Measurements from ENCODE around the gene YWHAE. TPM values are rescaled to one million over a fixed set of nuclear protein-coding genes. Genes with fewer than 3 reads are reported as not detected.
"Not testable (repeated sequence)": the region's sequence is repeated elsewhere in the genome, so short reads cannot be mapped to it uniquely, and the experiment has no call there.

Gene YWHAE
- total RNA-seq, 2 experiments from 2014 or later = 393 to 414 TPM

- no peak for ATAC-seq
- Mint-ChIP-seq H3K4me3 (no peak overlapping the region), H3K4me1 (ENCODE audit: low read depth) (peaks cover 3% of the 10 kb centered on the region), H3K9me3 (ENCODE audit: insufficient read depth) (no peaks in the 10 kb centered on the region), H3K27ac (no peak overlapping the region), H3K27me3 (ENCODE audit: low read depth) (no peaks in the 10 kb centered on the region), H3K36me3 (ENCODE audit: low read depth) (peaks cover 46% of the 10 kb centered on the region)
- ChIA-PET CTCF (no interaction called here), POLR2A (no interaction called here)
- DNase-seq = no peak
These were observed 31.6 kb upstream of the YWHAE start for GRCh38 chr17:1431631-1432104.

GRCh38 chr17:1423456-1424135, 23.6 kb upstream of the YWHAE start:
- Mint-ChIP-seq H3K4me3 (no peak overlapping the region), H3K36me3 (ENCODE audit: low read depth) (peaks cover 37% of the 10 kb centered on the region), H3K27me3 (ENCODE audit: low read depth) (no peaks in the 10 kb centered on the region), H3K9me3 (ENCODE audit: insufficient read depth) (no peaks in the 10 kb centered on the region), H3K27ac (no peak overlapping the region), H3K4me1 (ENCODE audit: low read depth) (peaks cover 2% of the 10 kb centered on the region)
- ChIA-PET POLR2A (interaction anchor here (0.6 to 0.9 kb wide), 2 partner anchors 23 to 81 kb away, joined by 3 to 4 read pairs; partner anchors contain the start of gene YWHAE), CTCF (interaction anchor here (2.0 kb wide), 1 partner anchor 58 kb away, joined by 14 read pairs; no protein-coding TSS in a partner anchor)
- ATAC-seq = no peak
- no peak for DNase-seq

GRCh38 chr17:1422885-1423284, 22.9 kb upstream of the YWHAE start:
- Mint-ChIP-seq H3K27me3 (ENCODE audit: low read depth) (no peaks in the 10 kb centered on the region), H3K9me3 (ENCODE audit: insufficient read depth) (no peaks in the 10 kb centered on the region), H3K36me3 (ENCODE audit: low read depth) (peaks cover 39% of the 10 kb centered on the region), H3K4me1 (ENCODE audit: low read depth) (peaks cover 2% of the 10 kb centered on the region), H3K4me3 (no peak overlapping the region), H3K27ac (no peak overlapping the region)
- POLR2A ChIA-PET = no interaction called here
- DNase-seq (no peak), ATAC-seq (no peak)
- CTCF ChIA-PET = interaction anchor here (2.0 kb wide), 1 partner anchor 57 kb away, joined by 14 read pairs; no protein-coding TSS in a partner anchor

GRCh38 chr17:1421470-1421869, 21.4 kb upstream of the YWHAE start:
- no peak overlapping the region for H3K4me3 Mint-ChIP-seq
- H3K27me3 Mint-ChIP-seq (ENCODE audit: low read depth) = no peaks in the 10 kb centered on the region
- no peaks in the 10 kb centered on the region for H3K9me3 Mint-ChIP-seq (ENCODE audit: insufficient read depth)
- POLR2A ChIA-PET = no interaction called here
- H3K4me1 Mint-ChIP-seq (ENCODE audit: low read depth) = peaks cover 2% of the 10 kb centered on the region
- CTCF ChIA-PET = no interaction called here
- ATAC-seq (no peak), DNase-seq (no peak)
- peaks cover 36% of the 10 kb centered on the region for H3K36me3 Mint-ChIP-seq (ENCODE audit: low read depth)
- H3K27ac Mint-ChIP-seq = no peak overlapping the region

- Mint-ChIP-seq H3K4me3 (no peak overlapping the region), H3K4me1 (ENCODE audit: low read depth) (peaks cover 2% of the 10 kb centered on the region), H3K27ac (no peak overlapping the region), H3K9me3 (ENCODE audit: insufficient read depth) (no peaks in the 10 kb centered on the region), H3K36me3 (ENCODE audit: low read depth) (peaks cover 33% of the 10 kb centered on the region), H3K27me3 (ENCODE audit: low read depth) (no peaks in the 10 kb centered on the region)
- ChIA-PET CTCF (no interaction called here), POLR2A (no interaction called here)
- DNase-seq = no peak
- no peak for ATAC-seq
These were observed 21.0 kb upstream of the YWHAE start for GRCh38 chr17:1420981-1421380.

- no peak overlapping the region for H3K4me3 Mint-ChIP-seq
- POLR2A ChIA-PET = interaction anchor here (1.3 kb wide), 1 partner anchor 29 kb away, joined by 3 read pairs; no protein-coding TSS in a partner anchor
- H3K27me3 Mint-ChIP-seq (ENCODE audit: low read depth) = no peaks in the 10 kb centered on the region
- H3K9me3 Mint-ChIP-seq (ENCODE audit: insufficient read depth) = no peaks in the 10 kb centered on the region
- CTCF ChIA-PET = interaction anchor here (0.6 to 1.1 kb wide), 2 partner anchors 54 to 423 kb away, joined by 3 read pairs; no protein-coding TSS in a partner anchor
- DNase-seq (no peak), ATAC-seq (no peak)
- peaks cover 28% of the 10 kb centered on the region for H3K36me3 Mint-ChIP-seq (ENCODE audit: low read depth)
- peaks cover 2% of the 10 kb centered on the region for H3K4me1 Mint-ChIP-seq (ENCODE audit: low read depth)
- no peak overlapping the region for H3K27ac Mint-ChIP-seq
These were observed 20.1 kb upstream of the YWHAE start for GRCh38 chr17:1420163-1420562.

- CTCF ChIA-PET = interaction anchor here (1.2 kb wide), 1 partner anchor 54 kb away, joined by 4 read pairs; no protein-coding TSS in a partner anchor
- H3K27ac Mint-ChIP-seq; ATAC-seq; DNase-seq; H3K4me1 Mint-ChIP-seq (ENCODE audit: low read depth); POLR2A ChIA-PET; H3K4me3 Mint-ChIP-seq; H3K27me3 Mint-ChIP-seq (ENCODE audit: low read depth); H3K9me3 Mint-ChIP-seq (ENCODE audit: insufficient read depth): not testable (repeated sequence)
- peaks cover 23% of the 10 kb centered on the region for H3K36me3 Mint-ChIP-seq (ENCODE audit: low read depth)
These were observed 18.5 kb upstream of the YWHAE start for GRCh38 chr17:1418476-1418875.

- H3K27me3 Mint-ChIP-seq (ENCODE audit: low read depth) = no peaks in the 10 kb centered on the region
- DNase-seq (no peak), ATAC-seq (no peak)
- CTCF ChIA-PET = interaction anchor here (1.5 kb wide), 1 partner anchor 36 kb away, joined by 4 read pairs; no protein-coding TSS in a partner anchor
- peaks cover 9% of the 10 kb centered on the region for H3K36me3 Mint-ChIP-seq (ENCODE audit: low read depth)
- H3K27ac Mint-ChIP-seq = no peak overlapping the region
- POLR2A ChIA-PET = interaction anchor here (1.3 kb wide), 1 partner anchor 16 kb away, joined by 4 read pairs; the partner anchor contains the start of gene YWHAE
- H3K9me3 Mint-ChIP-seq (ENCODE audit: insufficient read depth) = no peaks in the 10 kb centered on the region
- H3K4me3 Mint-ChIP-seq = no peak overlapping the region
- no peaks in the 10 kb centered on the region for H3K4me1 Mint-ChIP-seq (ENCODE audit: low read depth)
These were observed 16.4 kb upstream of the YWHAE start for GRCh38 chr17:1416414-1416813.

GRCh38 chr17:1414634-1415033, 14.6 kb upstream of the YWHAE start:
- ChIA-PET CTCF (interaction anchor here (2.3 kb wide), 1 partner anchor 49 kb away, joined by 10 read pairs; no protein-coding TSS in a partner anchor), POLR2A (interaction anchor here (0.7 to 2.4 kb wide), 3 partner anchors 10 to 21 kb away, joined by 3 to 10 read pairs (median 3); partner anchors contain the start of gene YWHAE)
- H3K27ac Mint-ChIP-seq = no peak overlapping the region

GRCh38 chr17:1414001-1414574, 14.1 kb upstream of the YWHAE start:
- peaks cover 3% of the 10 kb centered on the region for H3K36me3 Mint-ChIP-seq (ENCODE audit: low read depth)
- DNase-seq (no peak), ATAC-seq (no peak)
- ChIA-PET CTCF (interaction anchor here (2.3 kb wide), 1 partner anchor 49 kb away, joined by 10 read pairs; no protein-coding TSS in a partner anchor), POLR2A (interaction anchor here (0.7 to 2.4 kb wide), 3 partner anchors 9 to 21 kb away, joined by 3 to 10 read pairs (median 3); partner anchors contain the start of gene YWHAE)
- H3K4me3 Mint-ChIP-seq = no peak overlapping the region
- H3K27me3 Mint-ChIP-seq (ENCODE audit: low read depth) = no peaks in the 10 kb centered on the region
- H3K4me1 Mint-ChIP-seq (ENCODE audit: low read depth) = no peaks in the 10 kb centered on the region
- no peaks in the 10 kb centered on the region for H3K9me3 Mint-ChIP-seq (ENCODE audit: insufficient read depth)
- H3K27ac Mint-ChIP-seq = no peak overlapping the region

More at GRCh38 chr17:1414634-1415033, 14.6 kb upstream of the YWHAE start:
- H3K4me1 Mint-ChIP-seq (ENCODE audit: low read depth) = no peaks in the 10 kb centered on the region
- H3K36me3 Mint-ChIP-seq (ENCODE audit: low read depth) = peaks cover 3% of the 10 kb centered on the region
- H3K27me3 Mint-ChIP-seq (ENCODE audit: low read depth) = no peaks in the 10 kb centered on the region
- no peak for ATAC-seq
- no peaks in the 10 kb centered on the region for H3K9me3 Mint-ChIP-seq (ENCODE audit: insufficient read depth)
- DNase-seq = no peak
- H3K4me3 Mint-ChIP-seq = no peak overlapping the region

- Mint-ChIP-seq H3K27me3 (ENCODE audit: low read depth) (no peaks in the 10 kb centered on the region), H3K36me3 (ENCODE audit: low read depth) (peaks cover 3% of the 10 kb centered on the region), H3K9me3 (ENCODE audit: insufficient read depth) (no peaks in the 10 kb centered on the region), H3K27ac (no peak overlapping the region), H3K4me3 (no peak overlapping the region), H3K4me1 (ENCODE audit: low read depth) (no peaks in the 10 kb centered on the region)
- POLR2A ChIA-PET = interaction anchor here (1.1 to 2.4 kb wide), 2 partner anchors 13 to 20 kb away, joined by 3 to 10 read pairs; partner anchors contain the start of gene YWHAE
- CTCF ChIA-PET = interaction anchor here (2.3 kb wide), 1 partner anchor 48 kb away, joined by 10 read pairs; no protein-coding TSS in a partner anchor
- ATAC-seq = no peak
- DNase-seq = no peak
These were observed 13.3 kb upstream of the YWHAE start for GRCh38 chr17:1413281-1413791.

Data from activated CD8-positive, alpha-beta T cell treated with anti-CD3 and anti-CD28 coated beads, Interleukin-2, amount 10 ng/mL, durations not matched to agents 7 days and 5 days (primary cell).